Mesendoderm (in vitro differentiated cells): ENCODE data around the gene AARS1. TPM values are rescaled to one million over a fixed set of nuclear protein-coding genes. Genes with fewer than 3 reads are reported as not detected.
"Not testable (repeated sequence)": the region's sequence is repeated elsewhere in the genome, so short reads cannot be mapped to it uniquely, and the experiment has no call there.

Source experiments
- DNase-seq: peaks from one replicate; pipeline ENCODE4 v3.0.0; 2013
- H2AK5ac ChIP-seq: 2 replicates; pipeline ENCODE4 v1.6.1; 2013; ENCODE audit warnings: low read length, inconsistent platforms
- H2BK120ac ChIP-seq: 2 replicates; pipeline ENCODE4 v1.6.1; 2013; ENCODE audit warnings: low read depth, mild to moderate bottlenecking, low read length, moderate library complexity, mixed read lengths
- H2BK15ac ChIP-seq: replicated peaks from 2 replicates; pipeline ENCODE4 v1.6.1; 2013; ENCODE audit warnings: low read depth, mild to moderate bottlenecking, moderate library complexity
- H2BK5ac ChIP-seq: 2 replicates; pipeline ENCODE4 v1.6.1; 2013; ENCODE audit warnings: low read length, inconsistent platforms
- H3K18ac ChIP-seq: 2 replicates; pipeline ENCODE4 v1.6.1; 2013; ENCODE audit warnings: mild to moderate bottlenecking, low read length, mixed read lengths
- H3K23ac ChIP-seq: one replicate; pipeline ENCODE4 v1.6.1; 2013; ENCODE audit warnings: low read length
- H3K27ac ChIP-seq: 2 replicates; pipeline ENCODE4 v1.5.1; 2013; ENCODE audit warnings: low read depth, mild to moderate bottlenecking, inconsistent platforms, low read length, moderate library complexity
- H3K27me3 ChIP-seq: 2 replicates; pipeline ENCODE4 v1.6.1; 2013; ENCODE audit warnings: low read length, control low read depth, mild to moderate bottlenecking, inconsistent platforms; ENCODE audit not compliant: insufficient read depth, poor library complexity
- H3K36me3 ChIP-seq: 2 replicates; pipeline ENCODE4 v1.6.1; 2013; ENCODE audit warnings: low read length, inconsistent platforms; ENCODE audit not compliant: control insufficient read depth, insufficient read depth
- H3K4ac ChIP-seq: one replicate; pipeline ENCODE4 v1.6.1; 2013; ENCODE audit warnings: low read depth, mild to moderate bottlenecking, low read length, moderate library complexity
- H3K4me1 ChIP-seq: 2 replicates; pipeline ENCODE4 v1.6.1; 2013; ENCODE audit warnings: low read depth, low read length, inconsistent platforms; ENCODE audit not compliant: control insufficient read depth
- H3K4me2 ChIP-seq: 2 replicates; pipeline ENCODE4 v1.6.1; 2013; ENCODE audit warnings: low read length
- H3K4me3 ChIP-seq: 2 replicates; pipeline ENCODE4 v1.5.1; 2013; ENCODE audit warnings: mild to moderate bottlenecking, low read length
- H3K56ac ChIP-seq: one replicate; pipeline ENCODE4 v1.6.1; 2013; ENCODE audit warnings: low read length
- H3K79me1 ChIP-seq: 2 replicates; pipeline ENCODE4 v1.6.1; 2013; ENCODE audit warnings: low read length, inconsistent platforms
- H3K79me2 ChIP-seq: 2 replicates; pipeline ENCODE4 v1.6.1; 2013; ENCODE audit warnings: mild to moderate bottlenecking, low read length; ENCODE audit not compliant: control insufficient read depth, insufficient read depth
- H3K9ac ChIP-seq: 2 replicates; pipeline ENCODE4 v1.6.1; 2013; ENCODE audit warnings: low read length, inconsistent platforms
- H4K5ac ChIP-seq: one replicate; pipeline ENCODE4 v1.6.1; 2013; ENCODE audit warnings: low read length
- H4K8ac ChIP-seq: one replicate; pipeline ENCODE4 v1.6.1; 2013; ENCODE audit warnings: low read depth, mild to moderate bottlenecking, control low read depth, low read length, moderate library complexity
- WGBS: extraction: QIAGEN DNeasy Blood & Tissue Kit; methylation state at CpG from one replicate; pipeline ENCODE4 v1.1.7; 2013; ENCODE audit warnings: low lambda C conversion rate, missing lambda C conversion rate; ENCODE audit not compliant: insufficient coverage; ENCODE audit errors: extremely low coverage; 5-methylcytosine and 5-hydroxymethylcytosine counted together
- polyA plus RNA-seq, 2 experiments: library from polyadenylated mRNA; stranded (reverse); fragments of 200-250 nt; gene quantifications; one replicate each; pipeline ENCODE4 v1.2.3, GENCODE V29; 2013

The AARS1 gene
- 84.0 TPM for polyA plus RNA-seq (2013, experiment 1 of 2)
- 85.9 TPM for polyA plus RNA-seq (2013, experiment 2 of 2)

GRCh38 chr16:70289229-70290094 is at the start of gene AARS1:
Gene AARS1 (minus strand): TSS chr16:70289506. CDS start chr16:70282763, 6,743 bp downstream.
- Histone ChIP-seq H3K79me1 (peaks cover 1% of the 10 kb centered on the region), H4K5ac (no peak within 1 kb of the TSS), H3K18ac (peak within 1 kb of the TSS; percentile 82), H3K79me2 (peaks cover 37% of the 10 kb centered on the region), H2BK5ac (peak within 1 kb of the TSS; percentile 89), H3K4me2 (peak within 1 kb of the TSS; percentile 49), H3K4me3 (peak within 1 kb of the TSS; percentile 95), H4K8ac (peak within 1 kb of the TSS; percentile 82), H2BK120ac (peak within 1 kb of the TSS; percentile 8), H3K36me3 (peaks cover 3% of the 10 kb centered on the region), H3K27ac (peak within 1 kb of the TSS; percentile 96), H2BK15ac (no peak within 1 kb of the TSS), H3K9ac (peak within 1 kb of the TSS; percentile 100), H3K56ac (peak within 1 kb of the TSS; percentile 99), H2AK5ac (peak within 1 kb of the TSS; percentile 94), H3K27me3 (no peaks in the 10 kb centered on the region), H3K23ac (peak within 1 kb of the TSS; percentile 66), H3K4me1 (no peaks in the 10 kb centered on the region), H3K4ac (peak within 1 kb of the TSS; percentile 93)
- WGBS = no CpG with 5 or more reads among the region's 53 CpGs
- peak; percentile 100 for DNase-seq

GRCh38 chr16:70337814-70338213 is 48.5 kb upstream of the AARS1 start:
- Histone ChIP-seq H3K4ac (no peak overlapping the region), H3K27ac (no peak overlapping the region), H3K4me2 (no peak overlapping the region), H3K9ac (no peak overlapping the region), H3K23ac (no peak overlapping the region), H3K79me2 (no peaks in the 10 kb centered on the region), H3K56ac (no peak overlapping the region), H2BK5ac (no peak overlapping the region), H4K8ac (no peak overlapping the region), H2AK5ac (no peak overlapping the region), H2BK120ac (no peak overlapping the region), H3K36me3 (peaks cover 7% of the 10 kb centered on the region), H3K4me3 (no peak overlapping the region), H4K5ac (no peak overlapping the region), H3K27me3 (no peaks in the 10 kb centered on the region), H3K4me1 (no peaks in the 10 kb centered on the region), H3K79me1 (no peaks in the 10 kb centered on the region), H3K18ac (no peak overlapping the region), H2BK15ac (no peak overlapping the region)
- no peak for DNase-seq
- no CpG with 5 or more reads among the region's 5 CpGs for WGBS

- H3K4me3 ChIP-seq, H3K4ac ChIP-seq, H2AK5ac ChIP-seq, H4K8ac ChIP-seq, H2BK5ac ChIP-seq, H2BK15ac ChIP-seq, H3K27me3 ChIP-seq, H3K56ac ChIP-seq, H3K4me1 ChIP-seq, H2BK120ac ChIP-seq, H3K79me2 ChIP-seq, H3K27ac ChIP-seq, H3K9ac ChIP-seq, H3K18ac ChIP-seq, H3K79me1 ChIP-seq, H3K23ac ChIP-seq, H3K4me2 ChIP-seq, H3K36me3 ChIP-seq, H4K5ac ChIP-seq: not testable (repeated sequence)
- peak; percentile 32 for DNase-seq
- WGBS = no CpG with 5 or more reads among the region's 12 CpGs
Measured at GRCh38 chr16:70332728-70333127, 43.4 kb upstream of the AARS1 start.

GRCh38 chr16:70331588-70332358 is 42.5 kb upstream of the AARS1 start:
- Histone ChIP-seq H3K4ac (no peak overlapping the region), H4K5ac (no peak overlapping the region), H3K4me3 (no peak overlapping the region), H3K4me1 (no peaks in the 10 kb centered on the region), H3K18ac (no peak overlapping the region), H3K79me1 (no peaks in the 10 kb centered on the region), H3K56ac (no peak overlapping the region), H3K27me3 (no peaks in the 10 kb centered on the region), H4K8ac (no peak overlapping the region), H3K36me3 (peaks cover 7% of the 10 kb centered on the region), H2BK15ac (no peak overlapping the region), H2BK5ac (no peak overlapping the region), H3K9ac (no peak overlapping the region), H2BK120ac (no peak overlapping the region), H2AK5ac (no peak overlapping the region), H3K79me2 (no peaks in the 10 kb centered on the region), H3K4me2 (no peak overlapping the region), H3K23ac (no peak overlapping the region), H3K27ac (no peak overlapping the region)
- DNase-seq = peak; percentile 19
- no CpG with 5 or more reads among the region's 9 CpGs for WGBS

- no peak overlapping the region for H2BK120ac ChIP-seq
- no peaks in the 10 kb centered on the region for H3K27me3 ChIP-seq
- no peak overlapping the region for H3K18ac ChIP-seq
- H2AK5ac ChIP-seq = no peak overlapping the region
- no peak overlapping the region for H4K8ac ChIP-seq
- no peaks in the 10 kb centered on the region for H3K79me1 ChIP-seq
- DNase-seq = no peak
- no peak overlapping the region for H2BK15ac ChIP-seq
- H3K4me3 ChIP-seq = no peak overlapping the region
- no peak overlapping the region for H3K23ac ChIP-seq
- no peaks in the 10 kb centered on the region for H3K79me2 ChIP-seq
- no peak overlapping the region for H3K56ac ChIP-seq
- no peaks in the 10 kb centered on the region for H3K4me1 ChIP-seq
- H4K5ac ChIP-seq = no peak overlapping the region
- no peak overlapping the region for H2BK5ac ChIP-seq
- no peak overlapping the region for H3K4ac ChIP-seq
- H3K9ac ChIP-seq = no peak overlapping the region
- WGBS = no CpG with 5 or more reads among the region's 1 CpG
- no peak overlapping the region for H3K4me2 ChIP-seq
- peaks cover 7% of the 10 kb centered on the region for H3K36me3 ChIP-seq
- H3K27ac ChIP-seq = no peak overlapping the region
Measured at GRCh38 chr16:70331091-70331490, 41.8 kb upstream of the AARS1 start.
